ENCODE measurements around the gene RPN2.
"Not testable (repeated sequence)": the region's sequence is repeated elsewhere in the genome, so short reads cannot be mapped to it uniquely, and the experiment has no call there.

Gene RPN2

GRCh38 chr20:37178839-37179682, at the start of gene RPN2, which contains the start of gene MROH8:
TSS of gene RPN2 (plus strand) at chr20:37179330. CDS start at chr20:37179357, 27 bp downstream.
TSS of gene MROH8 (minus strand) at chr20:37179548.
- DNase-seq = peak; percentile 98

- DNase-seq = no peak
Observed at GRCh38 chr20:37131486-37131885, 47.6 kb upstream of the RPN2 start.

- DNase-seq = no peak
Observed at GRCh38 chr20:37133952-37134351, 45.2 kb upstream of the RPN2 start.

DNA sequence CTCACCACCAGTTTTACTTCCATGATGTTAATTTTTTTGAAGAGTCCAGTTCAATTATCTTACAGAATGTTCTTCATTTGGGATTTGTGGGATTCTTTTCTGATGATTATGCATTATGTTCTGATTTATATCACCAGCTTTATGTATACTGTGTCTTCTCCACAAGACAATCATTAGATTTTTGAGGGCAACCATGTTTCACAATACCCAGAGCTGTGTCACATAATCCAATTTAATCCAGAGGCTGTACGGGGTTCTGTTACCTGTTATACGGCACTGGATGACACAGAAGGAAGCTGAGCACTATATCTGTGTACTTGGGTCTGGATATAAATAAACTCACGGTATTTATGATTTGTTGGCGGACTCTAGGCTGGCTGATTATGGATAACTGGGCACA, 41.6 kb upstream of the RPN2 start:
- no peak for DNase-seq

DNA sequence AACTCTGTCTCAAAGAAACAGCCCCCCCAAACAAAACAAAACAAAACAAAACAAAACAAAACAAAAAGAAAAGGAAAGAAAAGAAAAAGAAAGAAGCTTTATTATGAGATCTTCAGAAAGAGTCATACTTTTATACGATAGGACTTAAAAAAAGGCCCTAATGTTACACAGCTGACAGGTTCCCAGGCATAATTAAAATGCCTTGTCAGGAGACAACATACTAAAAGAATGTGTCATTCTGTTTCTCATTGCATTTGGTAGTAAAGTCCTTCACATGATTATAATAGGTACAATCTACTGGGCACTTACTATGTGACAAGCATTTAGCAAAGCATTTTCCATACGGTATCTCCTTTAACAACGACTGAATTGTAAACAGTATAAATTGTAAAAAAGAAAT, 36.4 kb upstream of the RPN2 start:
- no peak for DNase-seq

GRCh38 chr20:37144856-37145404, 34.2 kb upstream of the RPN2 start:
- peak; percentile 20 for DNase-seq

DNA sequence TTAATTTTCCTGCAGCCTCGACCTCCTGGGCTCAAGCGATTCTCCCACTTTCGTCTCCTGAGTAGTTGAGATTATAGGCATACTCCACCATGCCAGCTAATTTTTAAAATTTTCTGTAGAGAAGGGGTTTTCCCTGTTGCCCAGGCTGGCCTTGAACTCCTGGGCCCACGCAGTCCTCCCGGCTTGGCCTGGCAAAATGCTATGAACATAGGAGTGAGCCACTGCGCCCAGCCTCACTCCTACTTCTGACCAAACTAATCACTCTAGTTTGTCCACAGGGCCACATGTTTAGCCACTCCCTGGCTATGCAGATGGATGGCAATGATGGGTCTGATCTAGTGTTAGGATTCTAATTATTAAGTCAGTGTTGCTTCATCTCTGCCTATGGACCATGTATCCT, 31.9 kb upstream of the RPN2 start:
- DNase-seq = no peak

DNA sequence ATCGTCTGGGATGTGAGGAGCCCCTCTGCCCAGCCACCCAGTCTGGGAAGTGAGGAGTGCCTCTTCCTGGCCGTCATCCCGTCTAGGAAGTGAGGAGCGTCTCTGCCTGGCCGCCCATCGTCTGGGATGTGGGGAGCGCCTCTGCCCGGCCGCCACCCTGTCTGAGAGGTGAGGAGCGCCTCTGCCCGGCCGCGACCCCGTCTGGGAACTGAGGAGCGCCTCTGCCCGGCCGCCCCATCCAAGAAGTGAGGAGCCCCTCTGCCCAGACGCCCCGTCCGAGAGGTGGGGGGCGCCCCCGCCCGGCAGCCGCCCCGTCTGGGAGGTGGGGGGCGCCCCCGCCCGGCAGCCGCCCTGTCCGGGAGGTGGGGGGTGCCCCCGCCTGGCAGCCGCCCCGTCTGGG, 28.3 kb upstream of the RPN2 start:
- DNase-seq = not testable (repeated sequence)

DNA sequence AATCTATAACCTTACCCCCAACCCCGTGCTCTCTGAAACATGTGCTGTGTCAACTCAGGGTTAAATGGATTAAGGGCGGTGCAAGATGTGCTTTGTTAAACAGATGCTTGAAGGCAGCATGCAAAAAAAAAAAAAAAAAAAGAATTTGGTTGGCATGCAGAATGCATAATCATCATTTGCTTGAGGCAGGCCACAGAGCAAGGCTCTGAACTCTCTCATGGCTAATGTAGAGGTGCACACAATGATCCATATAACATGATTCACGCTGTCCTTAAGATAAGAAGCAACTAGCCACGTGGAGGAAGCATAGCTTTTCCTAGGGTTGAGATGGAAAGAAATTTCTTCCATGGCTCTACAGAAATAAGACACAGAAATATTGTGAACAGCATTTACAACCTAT, 27.6 kb upstream of the RPN2 start:
- DNase-seq = no peak

- no peak for DNase-seq
Observed at GRCh38 chr20:37152284-37152683, 26.8 kb upstream of the RPN2 start.

GRCh38 chr20:37154684-37155298, 24.3 kb upstream of the RPN2 start:
- no peak for DNase-seq

DNA sequence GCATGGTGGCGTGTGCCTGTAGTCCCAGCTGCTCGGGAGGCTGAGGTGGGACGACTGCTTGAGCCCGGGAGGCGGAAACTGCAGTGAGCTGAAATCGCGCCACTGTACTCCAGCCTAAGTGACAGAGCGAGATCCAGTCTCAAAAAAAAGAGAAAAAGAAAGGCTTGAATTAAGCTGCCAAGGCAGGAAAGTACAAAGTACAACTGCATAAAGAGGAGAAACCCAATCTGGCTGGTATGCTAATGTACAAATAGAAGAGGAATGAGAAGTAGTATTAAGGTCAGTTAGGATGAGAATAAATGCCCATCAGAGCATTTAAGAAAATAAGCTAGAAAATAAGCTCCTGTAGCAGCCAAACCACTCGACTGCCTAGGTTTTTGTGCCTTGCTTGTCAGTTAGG, 23.1 kb upstream of the RPN2 start:
- no peak for DNase-seq

DNA sequence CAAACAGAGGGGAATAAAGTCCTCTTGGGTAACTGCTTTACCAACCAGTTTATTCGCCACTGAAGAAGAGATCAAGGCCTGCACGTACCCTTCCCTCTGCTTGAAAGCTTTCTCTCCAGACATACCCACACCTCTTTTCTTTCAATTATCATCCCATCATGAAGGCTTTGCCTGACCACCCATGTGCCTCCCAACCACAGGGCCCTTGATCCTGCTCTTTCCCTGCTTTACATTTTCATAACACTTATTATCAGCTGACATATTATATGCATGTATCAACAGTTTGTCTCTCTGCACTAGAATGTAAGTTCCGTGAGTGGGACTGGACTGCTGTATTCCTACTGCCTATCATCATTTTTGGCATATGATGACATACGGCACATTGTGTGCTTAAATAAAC, 20.9 kb upstream of the RPN2 start:
- no peak for DNase-seq

DNA sequence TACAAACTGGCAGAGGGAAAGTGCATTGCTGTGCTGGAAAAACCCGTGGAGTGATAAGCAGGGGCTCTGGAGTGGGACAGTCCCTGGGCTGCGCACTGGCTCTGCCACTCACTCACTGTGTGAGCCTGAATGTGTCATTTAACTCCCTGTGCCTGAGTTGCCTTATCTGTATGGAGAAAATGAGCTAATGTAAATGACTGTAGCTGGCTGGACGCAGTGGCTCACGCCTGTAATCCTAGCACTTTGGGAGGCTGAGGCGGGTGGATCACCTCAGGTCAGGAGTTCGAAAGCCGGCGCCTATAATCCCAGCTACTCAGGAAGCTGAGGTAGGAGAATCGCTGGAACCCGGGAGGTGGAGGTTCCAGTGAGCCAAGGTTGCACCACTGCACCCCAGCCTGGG, 18.4 kb upstream of the RPN2 start:
- no peak for DNase-seq

DNA sequence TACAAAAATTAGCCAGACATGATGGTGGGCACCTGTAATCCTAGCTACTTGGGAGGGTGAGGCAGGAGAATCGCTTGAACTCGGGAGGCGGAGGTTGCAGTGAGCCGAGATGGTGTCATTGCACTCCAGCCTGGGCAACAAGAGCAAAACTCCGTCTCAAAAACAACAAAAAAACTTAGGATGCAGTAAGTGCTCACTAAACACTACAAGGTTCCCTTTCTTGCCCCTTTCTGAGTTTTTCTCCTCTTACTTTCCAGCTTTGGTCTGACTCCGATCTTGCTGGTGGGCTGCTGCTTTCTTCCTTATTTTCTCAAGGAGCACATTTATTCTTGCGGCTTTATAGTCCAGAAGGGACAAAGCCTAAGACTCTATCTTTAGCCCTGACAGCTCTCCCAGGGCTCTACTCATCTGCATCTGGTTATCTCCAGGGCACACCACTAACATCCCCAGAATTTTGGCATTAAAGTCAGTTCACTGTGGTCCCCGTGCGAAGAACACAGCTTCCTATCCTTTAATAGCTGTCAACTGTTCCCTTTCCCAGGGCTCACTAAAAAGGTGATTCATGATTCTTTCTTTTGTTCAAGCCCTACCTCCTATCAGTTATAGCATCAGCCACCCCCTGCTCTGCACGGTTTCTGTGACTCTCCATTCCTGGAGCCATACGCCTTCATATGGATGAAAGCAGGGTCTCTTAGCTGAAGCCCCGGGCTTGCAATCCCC, 17.1 kb upstream of the RPN2 start:
- DNase-seq = no peak

DNA sequence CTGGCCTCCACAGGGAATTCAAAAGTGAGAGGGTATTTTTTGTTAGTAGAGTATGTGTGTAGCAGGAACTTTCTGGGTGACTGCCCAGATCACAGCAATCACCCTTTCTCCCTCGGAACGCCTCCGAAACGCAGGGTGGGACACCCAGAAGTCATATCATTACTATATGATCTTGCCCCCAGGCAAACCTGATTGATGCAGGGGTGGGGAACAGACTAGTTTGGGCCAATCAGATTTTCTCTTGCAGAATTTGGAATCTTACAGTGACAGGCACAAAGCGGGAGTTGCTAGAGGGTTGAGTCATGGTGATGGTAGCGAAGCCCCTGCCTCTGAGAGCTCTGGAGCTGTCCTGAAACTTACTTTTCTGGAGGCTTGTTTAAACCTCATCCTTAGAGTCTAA, 16.5 kb upstream of the RPN2 start:
- no peak for DNase-seq

- DNase-seq = no peak
Observed at GRCh38 chr20:37163832-37164554, 15.1 kb upstream of the RPN2 start.

GRCh38 chr20:37165031-37165430, 14.1 kb upstream of the RPN2 start:
- no peak for DNase-seq

GRCh38 chr20:37166867-37167266, 12.3 kb upstream of the RPN2 start:
- DNase-seq = no peak

GRCh38 chr20:37172836-37173235, 6.3 kb upstream of the RPN2 start:
- no peak for DNase-seq

DNA sequence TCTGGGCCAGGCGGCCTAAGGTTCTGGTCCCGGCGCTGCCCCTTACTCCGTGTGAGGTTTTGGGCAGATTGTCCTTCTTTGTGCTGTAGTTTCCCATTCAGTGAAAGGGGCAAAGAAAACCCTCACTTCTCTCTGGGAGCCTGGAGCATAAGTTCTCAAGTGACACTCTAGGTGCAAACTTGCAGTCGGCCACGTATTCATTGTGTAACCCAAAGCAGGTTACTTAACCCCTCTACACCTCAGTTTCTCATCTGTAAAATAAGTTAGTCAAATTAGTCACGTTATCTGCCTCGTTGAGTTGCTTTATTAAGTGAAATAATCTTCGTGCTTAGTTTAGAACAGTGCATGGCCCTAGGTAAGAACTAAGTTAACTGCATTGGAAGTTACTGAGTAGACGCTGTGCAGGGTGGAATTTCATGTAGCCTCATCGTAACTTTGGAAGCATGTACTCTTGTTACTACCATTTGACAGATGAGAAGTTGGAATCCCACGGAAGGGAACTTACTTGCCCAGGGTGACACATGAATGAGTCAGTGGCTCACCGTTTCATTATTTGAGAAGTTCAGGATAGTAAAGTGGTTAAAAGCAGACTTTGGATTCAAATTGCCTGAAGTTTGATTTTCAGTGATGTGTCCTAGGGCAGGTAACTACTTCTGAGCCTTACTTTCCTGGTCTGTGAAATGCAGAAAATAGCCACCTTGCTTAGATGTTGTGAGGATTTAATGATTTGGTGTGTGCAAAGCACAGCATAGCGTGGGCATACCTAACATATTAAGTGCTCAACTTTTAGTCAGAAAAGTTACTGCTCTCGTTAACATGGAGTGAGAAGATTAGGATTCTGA, 774 bp downstream of the RPN2 start:
- peak; percentile 60 for DNase-seq

DNA sequence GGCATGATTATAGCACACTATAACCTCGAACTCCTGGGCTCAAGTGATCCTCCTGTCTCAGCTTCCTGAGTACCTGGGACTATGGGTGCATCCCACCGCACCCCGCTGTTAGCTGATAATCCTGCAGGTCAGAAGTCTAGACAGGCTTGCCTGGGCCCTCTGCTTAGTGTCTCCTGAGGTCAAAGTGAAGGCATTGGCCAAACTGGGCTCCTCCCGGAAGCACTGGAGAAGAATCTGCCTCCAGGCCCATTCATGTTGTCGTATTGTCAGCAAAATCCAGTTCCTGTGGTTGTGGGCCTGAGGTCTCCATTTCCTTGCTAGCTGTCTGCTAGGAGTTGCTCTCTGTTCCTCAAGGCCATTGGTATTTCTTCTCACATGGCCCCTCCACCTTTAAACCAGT, 6.6 kb downstream of the RPN2 start:
- no peak for DNase-seq

Measured in suppressor macrophage treated with lipopolysaccharide for 4 hours (primary cell).